ENCODE measurements around the gene CIBAR2.

- TF ChIP-seq REST (IDR thresholded peaks at IDR 0.05; ENCODE audit: unreplicated experiment) = no peak
- TF ChIP-seq CTCF (conservative IDR thresholded peaks at IDR 0.05; ENCODE audit: low read depth in 2 of 2) = no peak
These were observed 5.2 kb downstream of the CIBAR2 start for GRCh38 chr16:85107083-85107482.
